Activated CD4-positive, alpha-beta memory T cell treated with anti-CD3 and anti-CD28 coated beads, Interleukin-2, amount 10 ng/mL, durations not matched to agents 7 days and 5 days (primary cell): ENCODE data around the gene OR4D5. TPM values are rescaled to one million over a fixed set of nuclear protein-coding genes. Genes with fewer than 3 reads are reported as not detected.

Experiments used
- CTCF ChIA-PET: fragments of 350-600 bp; sonication (Branson Sonifier 250); formaldehyde crosslinking; loops from one replicate; lab custom pipeline; 2021; ENCODE audit warnings: antibody characterized with exemption, inconsistent platforms; lab: Charles Lee
- POLR2A ChIA-PET: fragments of 350-600 bp; sonication (Branson Sonifier 250); formaldehyde crosslinking; loops from one replicate; lab custom pipeline; 2021; ENCODE audit warnings: antibody characterized with exemption; lab: Charles Lee
- DNase-seq: peaks from one replicate; pipeline ENCODE4 v3.0.0-alpha.2; 2020
- H3K27ac Mint-ChIP-seq: one replicate; pipeline ENCODE4 v1.8.0; 2021; ENCODE audit warnings: mild to moderate bottlenecking, mixed read lengths
- H3K27me3 Mint-ChIP-seq: one replicate; pipeline ENCODE4 v1.8.0; 2021; ENCODE audit warnings: mixed read lengths
- H3K36me3 Mint-ChIP-seq: one replicate; pipeline ENCODE4 v1.8.0; 2021; ENCODE audit warnings: low read depth, mixed read lengths
- H3K4me1 Mint-ChIP-seq: one replicate; pipeline ENCODE4 v1.8.0; 2021; ENCODE audit warnings: mixed read lengths
- H3K4me3 Mint-ChIP-seq: one replicate; pipeline ENCODE4 v1.8.0; 2021; ENCODE audit warnings: mild to moderate bottlenecking, mixed read lengths
- H3K9me3 Mint-ChIP-seq: one replicate; pipeline ENCODE4 v1.8.0; 2021; ENCODE audit warnings: mixed read lengths
- total RNA-seq, 2 experiments: library from RNA; stranded (reverse); gene quantifications; one replicate each; pipeline ENCODE4 v1.2.3, GENCODE V29; 2021

The OR4D5 gene
- not detected for total RNA-seq

DNA sequence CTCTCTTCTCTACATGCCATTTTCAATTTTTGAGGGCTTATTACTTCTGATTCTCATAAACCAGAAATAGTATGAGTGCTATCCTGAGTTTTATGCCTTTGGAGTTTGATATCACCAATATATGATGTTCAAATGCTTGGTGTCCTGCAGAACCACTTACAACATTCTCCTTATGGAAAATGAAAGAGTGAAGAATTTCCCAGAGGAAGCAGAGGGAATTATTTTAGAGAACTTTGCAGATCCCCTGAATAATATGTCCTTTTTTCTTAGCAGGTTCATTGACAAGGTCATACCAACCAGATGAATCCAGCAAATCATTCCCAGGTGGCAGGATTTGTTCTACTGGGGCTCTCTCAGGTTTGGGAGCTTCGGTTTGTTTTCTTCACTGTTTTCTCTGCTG lies at the start of gene OR4D5:
OR4D5 (plus strand) TSS at position 301 of the 400 bp plus-strand sequence; CDS start at position 301, 0 bp downstream.
- Mint-ChIP-seq H3K36me3 (no peaks in the 10 kb centered on the region), H3K27me3 (no peaks in the 10 kb centered on the region), H3K4me3 (no peak within 1 kb of the TSS), H3K4me1 (no peaks in the 10 kb centered on the region), H3K27ac (no peak within 1 kb of the TSS), H3K9me3 (peaks cover 4% of the 10 kb centered on the region)
- no peak for DNase-seq
- POLR2A ChIA-PET, result no interaction called here
- CTCF ChIA-PET, result no interaction called here

DNA sequence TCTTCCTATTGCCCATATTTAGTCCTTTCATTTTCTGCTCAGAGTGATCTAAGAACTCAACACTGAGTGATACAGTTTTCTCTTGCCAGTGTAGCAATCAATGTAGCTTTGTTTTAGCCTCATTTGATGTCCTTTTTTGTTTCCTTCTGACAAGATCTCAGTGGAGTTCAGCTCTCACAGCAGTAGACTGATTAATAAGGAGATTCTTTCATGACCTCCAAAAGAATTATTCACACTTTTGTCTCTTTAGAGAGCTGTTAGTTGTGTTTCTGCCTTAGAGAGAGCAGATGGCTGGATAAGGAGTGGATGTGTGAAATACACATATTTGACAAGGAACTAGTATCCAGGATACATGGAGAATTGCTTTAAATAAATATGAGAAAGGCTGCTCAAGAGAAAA lies 47.4 kb upstream of the OR4D5 start:
- Mint-ChIP-seq H3K27ac (no peak overlapping the region), H3K27me3 (no peaks in the 10 kb centered on the region), H3K4me1 (no peaks in the 10 kb centered on the region), H3K4me3 (no peak overlapping the region), H3K36me3 (no peaks in the 10 kb centered on the region), H3K9me3 (no peaks in the 10 kb centered on the region)
- CTCF ChIA-PET, result no interaction called here
- POLR2A ChIA-PET, result no interaction called here
- DNase-seq, result no peak

DNA sequence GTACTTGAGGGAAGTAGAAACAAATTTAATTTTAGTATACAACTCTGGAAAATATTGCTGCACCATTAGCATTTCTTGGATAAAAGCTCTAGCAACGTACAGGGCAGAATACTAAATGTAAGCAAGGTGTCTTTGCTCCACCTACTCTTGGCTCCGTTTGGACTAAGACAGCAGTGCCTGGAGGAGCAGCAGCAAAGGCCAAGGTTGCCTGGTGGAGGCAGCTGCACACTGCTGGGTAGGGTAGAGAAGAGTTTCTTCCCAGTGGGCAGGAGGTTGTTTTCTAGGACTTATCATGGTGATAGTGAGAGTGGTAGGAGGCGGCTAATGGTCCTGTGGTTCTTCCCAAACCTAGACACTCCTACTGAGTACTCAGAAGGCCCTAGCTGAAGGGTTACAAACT lies 39.6 kb upstream of the OR4D5 start:
- no peak overlapping the region for H3K27ac Mint-ChIP-seq
- ChIA-PET CTCF (interaction anchor here (1.2 kb wide), 1 partner anchor 170 kb away, joined by 3 read pairs; no protein-coding TSS in a partner anchor), POLR2A (no interaction called here)
- H3K36me3 Mint-ChIP-seq, result no peaks in the 10 kb centered on the region
- H3K9me3 Mint-ChIP-seq, result no peaks in the 10 kb centered on the region
- no peak overlapping the region for H3K4me3 Mint-ChIP-seq
- H3K27me3 Mint-ChIP-seq, result no peaks in the 10 kb centered on the region
- DNase-seq, result no peak
- no peaks in the 10 kb centered on the region for H3K4me1 Mint-ChIP-seq

DNA sequence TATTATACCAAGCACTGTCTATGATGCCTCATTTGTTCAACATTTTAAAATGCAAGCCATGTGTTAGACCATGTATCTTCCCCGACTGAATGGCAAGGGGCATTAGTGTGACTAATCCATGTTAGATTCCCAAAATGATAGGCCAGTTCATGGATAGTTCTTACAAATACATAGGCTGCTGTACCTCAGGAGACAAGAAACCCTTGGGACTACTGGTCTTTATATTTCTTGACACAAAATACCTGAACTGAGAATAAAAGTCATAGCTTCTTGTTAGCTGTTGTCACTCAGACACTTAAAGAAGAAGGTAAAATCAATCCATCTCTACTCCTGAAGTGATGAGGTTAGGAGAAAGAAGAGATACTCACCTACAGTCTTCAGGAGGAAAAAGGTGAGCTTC lies 37.5 kb upstream of the OR4D5 start, which contains the start of gene OR8D4:
OR8D4 (plus strand) TSS at position 301 of the 400 bp plus-strand sequence. CDS start 4,265 bp downstream, outside the sequence.
- Mint-ChIP-seq H3K27ac (no peak within 1 kb of the TSS), H3K27me3 (no peaks in the 10 kb centered on the region), H3K9me3 (no peaks in the 10 kb centered on the region), H3K36me3 (no peaks in the 10 kb centered on the region), H3K4me1 (no peaks in the 10 kb centered on the region), H3K4me3 (no peak within 1 kb of the TSS)
- no peak for DNase-seq
- CTCF ChIA-PET, result no interaction called here
- POLR2A ChIA-PET, result no interaction called here

DNA sequence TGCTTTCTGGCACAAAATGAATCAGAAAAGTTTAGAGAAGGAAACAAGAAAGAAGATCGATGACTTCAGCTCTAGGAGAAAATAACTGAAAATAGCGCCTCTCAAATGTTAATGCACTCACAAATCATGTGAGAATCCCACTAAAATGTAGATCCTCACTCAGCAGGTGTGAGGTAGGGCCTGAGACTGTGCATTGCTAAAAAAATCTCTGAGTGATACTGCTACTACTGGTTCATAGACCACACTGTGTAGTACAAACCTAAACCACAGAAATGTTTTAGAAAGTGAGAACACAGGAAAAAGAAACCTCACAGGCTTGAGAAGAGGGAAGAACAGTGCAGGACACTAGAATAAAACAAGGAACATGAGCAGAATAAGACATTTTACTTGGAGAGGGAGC lies 35.5 kb upstream of the OR4D5 start:
- H3K9me3 Mint-ChIP-seq, result no peaks in the 10 kb centered on the region
- ChIA-PET POLR2A (no interaction called here), CTCF (no interaction called here)
- no peaks in the 10 kb centered on the region for H3K36me3 Mint-ChIP-seq
- DNase-seq, result no peak
- no peaks in the 10 kb centered on the region for H3K4me1 Mint-ChIP-seq
- no peak overlapping the region for H3K4me3 Mint-ChIP-seq
- no peak overlapping the region for H3K27ac Mint-ChIP-seq
- H3K27me3 Mint-ChIP-seq, result peaks cover 3% of the 10 kb centered on the region

DNA sequence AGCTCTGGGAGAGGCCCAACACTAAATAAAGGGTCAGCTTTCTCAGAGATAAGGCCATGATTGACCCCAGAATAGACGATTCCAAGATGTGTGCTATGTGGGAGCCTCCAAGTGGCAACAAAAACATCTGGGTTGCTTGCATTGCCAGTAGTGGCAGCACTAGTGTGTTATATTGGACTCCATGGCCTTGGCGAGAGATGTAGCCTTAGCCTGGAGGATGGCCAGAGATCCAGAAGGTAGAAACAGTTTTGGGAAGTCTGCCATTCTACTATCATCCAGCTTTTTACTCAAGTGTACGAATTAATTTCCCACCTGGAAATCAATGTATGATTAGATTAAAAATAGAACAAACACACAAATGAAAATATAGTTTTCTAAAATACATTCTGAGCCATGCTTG lies 34.5 kb upstream of the OR4D5 start:
- DNase-seq, result no peak
- POLR2A ChIA-PET, result no interaction called here
- Mint-ChIP-seq H3K27me3 (peaks cover 3% of the 10 kb centered on the region), H3K36me3 (no peaks in the 10 kb centered on the region), H3K9me3 (no peaks in the 10 kb centered on the region), H3K4me3 (no peak overlapping the region), H3K4me1 (no peaks in the 10 kb centered on the region), H3K27ac (no peak overlapping the region)
- CTCF ChIA-PET, result no interaction called here

DNA sequence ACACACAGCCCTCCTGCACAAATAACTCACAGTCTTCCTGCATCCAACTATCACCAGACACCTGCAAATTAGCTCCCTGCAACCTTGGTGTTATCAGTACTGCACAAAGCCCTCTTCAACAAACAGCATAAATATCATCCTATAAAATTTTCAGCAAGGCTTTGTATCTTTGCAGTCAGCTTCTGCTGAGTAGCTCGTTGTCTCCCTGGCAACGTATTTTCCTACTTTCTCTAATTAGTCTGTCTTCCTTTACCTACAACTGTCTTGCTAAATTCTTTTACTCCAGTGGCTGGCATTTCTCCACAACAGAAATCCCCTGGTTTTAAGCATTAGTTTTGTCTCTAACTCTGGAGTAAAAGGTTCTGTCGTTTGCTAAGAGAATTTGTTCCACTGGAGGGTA lies 33.6 kb upstream of the OR4D5 start:
- no peaks in the 10 kb centered on the region for H3K4me1 Mint-ChIP-seq
- CTCF ChIA-PET, result no interaction called here
- peaks cover 3% of the 10 kb centered on the region for H3K27me3 Mint-ChIP-seq
- no peak overlapping the region for H3K4me3 Mint-ChIP-seq
- no peak overlapping the region for H3K27ac Mint-ChIP-seq
- POLR2A ChIA-PET, result no interaction called here
- DNase-seq, result no peak
- H3K36me3 Mint-ChIP-seq, result no peaks in the 10 kb centered on the region
- H3K9me3 Mint-ChIP-seq, result no peaks in the 10 kb centered on the region

DNA sequence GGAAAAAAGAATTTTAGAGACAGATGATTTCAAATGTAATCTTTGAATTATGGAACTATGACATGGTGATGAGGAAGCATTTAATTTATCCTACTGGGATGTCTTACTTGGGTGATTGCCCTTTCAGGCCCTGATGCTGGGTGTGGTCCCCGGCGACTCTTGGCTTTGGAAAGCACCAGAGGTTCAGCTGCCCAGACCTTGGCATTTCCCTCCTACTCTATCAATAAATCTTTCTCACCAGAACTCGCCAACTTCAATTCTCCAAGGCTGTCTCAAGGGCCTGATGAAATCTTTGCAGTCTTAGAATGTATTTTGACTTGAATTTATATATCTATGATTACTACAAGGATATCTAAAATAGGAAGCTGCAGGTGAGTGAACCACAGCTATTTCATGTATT lies 18.5 kb upstream of the OR4D5 start:
- no peaks in the 10 kb centered on the region for H3K27me3 Mint-ChIP-seq

DNA sequence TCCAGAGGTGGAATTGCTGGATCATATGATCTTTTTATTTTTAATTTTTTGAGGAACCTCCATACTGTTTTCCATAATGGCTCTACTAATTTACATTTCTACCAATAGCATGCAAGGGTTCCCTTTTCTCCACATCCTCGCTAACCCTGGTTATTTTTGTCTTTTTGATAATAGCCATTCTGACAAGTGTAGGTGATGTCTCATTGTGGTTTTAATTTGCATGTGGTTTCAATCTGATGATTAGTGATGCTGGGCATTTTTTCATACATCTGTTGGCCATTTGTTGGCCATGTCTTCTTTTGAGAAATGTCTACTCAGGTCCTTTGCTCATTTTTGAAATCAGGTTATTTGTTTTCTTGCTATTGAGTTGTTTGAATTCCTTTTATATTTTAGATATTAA lies 15.4 kb upstream of the OR4D5 start:
- no peaks in the 10 kb centered on the region for H3K27me3 Mint-ChIP-seq
- no peak overlapping the region for H3K27ac Mint-ChIP-seq
- no peaks in the 10 kb centered on the region for H3K9me3 Mint-ChIP-seq
- no peak overlapping the region for H3K4me3 Mint-ChIP-seq
- DNase-seq, result no peak
- H3K4me1 Mint-ChIP-seq, result no peaks in the 10 kb centered on the region
- H3K36me3 Mint-ChIP-seq, result no peaks in the 10 kb centered on the region
- POLR2A ChIA-PET, result no interaction called here
- CTCF ChIA-PET, result no interaction called here

More for the DNA sequence above, 18.5 kb upstream of the OR4D5 start:
- Mint-ChIP-seq H3K4me1 (no peaks in the 10 kb centered on the region), H3K4me3 (no peak overlapping the region), H3K9me3 (no peaks in the 10 kb centered on the region), H3K36me3 (no peaks in the 10 kb centered on the region), H3K27ac (no peak overlapping the region)
- CTCF ChIA-PET, result interaction anchor here (0.6 kb wide), 1 partner anchor 122 kb away, joined by 5 read pairs; no protein-coding TSS in a partner anchor
- no peak for DNase-seq
- POLR2A ChIA-PET, result no interaction called here

DNA sequence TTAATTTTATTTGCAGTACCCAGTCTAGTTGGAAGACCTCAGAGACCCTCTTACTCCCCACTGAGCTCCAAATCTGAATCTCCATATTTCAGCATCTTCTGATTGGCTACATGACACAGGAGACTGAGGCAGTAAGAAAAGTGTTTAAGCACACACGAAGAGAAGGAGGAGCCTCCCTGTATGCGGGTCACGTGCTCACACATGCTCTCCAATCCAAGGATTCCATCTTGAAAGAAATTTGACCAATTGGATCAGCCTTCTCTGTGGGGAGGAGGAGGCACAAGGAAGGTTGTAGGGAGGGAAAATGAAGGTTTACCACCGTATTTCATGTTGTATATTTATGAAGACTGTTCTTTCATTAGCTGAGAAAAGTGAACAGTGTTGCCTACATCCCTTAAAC lies 3.0 kb downstream of the OR4D5 start:
- ChIA-PET POLR2A (no interaction called here), CTCF (no interaction called here)
- DNase-seq, result no peak
- H3K9me3 Mint-ChIP-seq, result peaks cover 4% of the 10 kb centered on the region
- no peak overlapping the region for H3K27ac Mint-ChIP-seq
- no peaks in the 10 kb centered on the region for H3K27me3 Mint-ChIP-seq
- no peaks in the 10 kb centered on the region for H3K36me3 Mint-ChIP-seq
- H3K4me3 Mint-ChIP-seq, result no peak overlapping the region
- H3K4me1 Mint-ChIP-seq, result no peaks in the 10 kb centered on the region

DNA sequence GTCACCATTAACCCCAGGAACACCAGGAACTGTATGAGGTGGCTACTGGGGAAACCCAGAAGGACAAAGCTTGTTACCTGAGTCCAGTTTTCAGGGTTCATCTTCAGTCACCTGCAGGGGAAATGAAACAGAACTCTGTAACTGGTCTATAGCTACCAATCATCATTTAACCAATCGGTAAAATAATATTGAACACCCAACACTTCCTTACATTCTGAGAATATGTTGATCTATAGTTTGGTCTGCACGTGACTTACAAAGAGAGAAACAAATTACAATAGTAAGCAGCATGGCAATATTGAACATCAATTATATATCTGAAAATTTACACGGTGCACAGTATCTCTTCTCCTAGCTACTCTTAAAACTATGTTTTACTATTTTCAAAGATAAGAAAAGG lies 4.3 kb downstream of the OR4D5 start, which contains the start of gene OR6T1:
OR6T1 (minus strand) TSS at position 101 of the 400 bp plus-strand sequence; CDS start at position 101, 0 bp downstream.
- ChIA-PET CTCF (no interaction called here), POLR2A (no interaction called here)
- Mint-ChIP-seq H3K4me3 (no peak within 1 kb of the TSS), H3K27ac (no peak within 1 kb of the TSS), H3K4me1 (no peaks in the 10 kb centered on the region), H3K36me3 (no peaks in the 10 kb centered on the region), H3K27me3 (no peaks in the 10 kb centered on the region), H3K9me3 (peaks cover 4% of the 10 kb centered on the region)
- DNase-seq, result no peak

DNA sequence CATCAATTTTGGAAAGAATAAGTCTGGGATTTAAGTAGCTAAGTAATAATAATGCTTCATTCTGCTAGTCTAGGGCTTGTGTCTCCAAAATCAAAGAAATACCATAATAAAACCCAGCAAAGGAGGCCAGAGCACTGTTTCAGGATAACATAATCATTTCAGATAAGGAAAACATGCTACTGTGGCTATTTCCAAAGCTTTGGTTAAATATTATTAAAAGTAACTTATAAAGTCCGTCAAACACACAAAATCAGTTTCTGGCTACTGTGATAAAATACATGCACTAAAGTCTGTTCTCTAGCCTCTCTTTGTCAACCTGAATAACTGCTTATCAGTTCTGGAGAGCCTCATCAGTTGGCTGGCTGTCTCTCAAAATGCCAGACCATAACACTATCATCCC lies 5.7 kb downstream of the OR4D5 start:
- no peak overlapping the region for H3K4me3 Mint-ChIP-seq
- H3K27me3 Mint-ChIP-seq, result no peaks in the 10 kb centered on the region
- POLR2A ChIA-PET, result no interaction called here
- no peak for DNase-seq
- H3K4me1 Mint-ChIP-seq, result no peaks in the 10 kb centered on the region
- H3K9me3 Mint-ChIP-seq, result no peaks in the 10 kb centered on the region
- no peaks in the 10 kb centered on the region for H3K36me3 Mint-ChIP-seq
- no peak overlapping the region for H3K27ac Mint-ChIP-seq
- CTCF ChIA-PET, result no interaction called here

DNA sequence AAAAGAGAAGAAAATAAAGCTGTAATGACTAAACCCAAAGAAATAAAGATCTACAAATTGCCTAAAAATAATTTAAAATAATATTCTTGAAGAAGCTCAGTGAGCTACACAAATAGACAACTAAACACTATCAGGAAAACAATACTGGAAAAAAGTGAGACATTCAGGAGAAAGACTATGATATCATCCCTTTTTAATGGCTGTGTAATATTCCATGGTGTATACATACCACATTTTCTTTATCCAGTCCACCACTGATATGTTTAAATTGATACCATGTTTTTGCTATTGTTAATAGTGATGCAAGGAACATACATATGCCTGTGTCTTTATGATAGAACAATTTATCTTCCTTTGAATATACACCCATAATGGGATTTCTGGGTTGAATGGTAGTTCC lies 17.3 kb downstream of the OR4D5 start:
- Mint-ChIP-seq H3K27ac (no peak overlapping the region), H3K9me3 (no peaks in the 10 kb centered on the region), H3K4me3 (no peak overlapping the region), H3K36me3 (no peaks in the 10 kb centered on the region), H3K27me3 (no peaks in the 10 kb centered on the region), H3K4me1 (no peaks in the 10 kb centered on the region)
- POLR2A ChIA-PET, result no interaction called here
- DNase-seq, result no peak
- CTCF ChIA-PET, result no interaction called here

DNA sequence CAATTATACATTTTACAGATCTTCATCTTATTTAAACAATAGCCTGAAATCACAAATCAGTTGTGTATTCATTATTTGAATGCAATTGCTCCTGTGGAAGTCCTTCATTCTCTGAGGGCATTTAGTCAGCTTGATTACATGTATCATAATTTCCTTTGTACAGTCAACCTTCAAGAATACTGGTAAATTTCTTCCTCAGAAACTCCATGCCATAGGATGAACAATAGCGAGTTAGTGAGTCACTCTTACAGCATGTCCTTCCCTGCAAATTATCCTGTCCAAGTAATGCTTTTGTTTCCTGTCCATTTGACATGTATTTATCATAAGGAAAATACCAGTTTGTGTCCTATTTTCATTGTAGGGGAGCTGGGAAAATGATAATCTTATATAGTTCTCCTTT lies 34.4 kb downstream of the OR4D5 start:
- ChIA-PET POLR2A (no interaction called here), CTCF (no interaction called here)
- no peak overlapping the region for H3K27ac Mint-ChIP-seq
- no peak for DNase-seq
- no peak overlapping the region for H3K4me3 Mint-ChIP-seq
- H3K9me3 Mint-ChIP-seq, result peaks cover 3% of the 10 kb centered on the region
- H3K27me3 Mint-ChIP-seq, result no peaks in the 10 kb centered on the region
- no peaks in the 10 kb centered on the region for H3K36me3 Mint-ChIP-seq
- H3K4me1 Mint-ChIP-seq, result no peaks in the 10 kb centered on the region
